Measurements from ENCODE around the gene UST.
"Not testable (repeated sequence)": the region's sequence is repeated elsewhere in the genome, so short reads cannot be mapped to it uniquely, and the experiment has no call there.

The UST gene

GRCh38 chr6:148880742-148881141 is 133.9 kb downstream of the UST start:
- not testable (repeated sequence) for DNase-seq

- DNase-seq: no peak
Observed at GRCh38 chr6:148881593-148882311, 134.9 kb downstream of the UST start.

- peak; percentile 76 for DNase-seq
Observed at GRCh38 chr6:148883270-148883669, 136.4 kb downstream of the UST start.

GRCh38 chr6:148884461-148884860 is 137.6 kb downstream of the UST start:
- DNase-seq: no peak

GRCh38 chr6:148885136-148885865 is 138.5 kb downstream of the UST start:
- DNase-seq: peak; percentile 95

GRCh38 chr6:148885925-148886845 is 139.4 kb downstream of the UST start:
- no peak for DNase-seq

- DNase-seq: no peak
Observed at GRCh38 chr6:148887181-148887580, 140.4 kb downstream of the UST start.

GRCh38 chr6:148888856-148889255 is 142.0 kb downstream of the UST start:
- DNase-seq: no peak

GRCh38 chr6:148890096-148890495 is 143.3 kb downstream of the UST start:
- DNase-seq: no peak

- DNase-seq: no peak
Observed at GRCh38 chr6:148890652-148891404, 144.0 kb downstream of the UST start.

GRCh38 chr6:148891405-148891783 is 144.6 kb downstream of the UST start:
- no peak for DNase-seq

GRCh38 chr6:148892247-148892646 is 145.4 kb downstream of the UST start:
- DNase-seq: peak; percentile 19

GRCh38 chr6:148893073-148893472 is 146.2 kb downstream of the UST start:
- no peak for DNase-seq

GRCh38 chr6:148893481-148893880 is 146.7 kb downstream of the UST start:
- DNase-seq: no peak

GRCh38 chr6:148898376-148899014 is 151.7 kb downstream of the UST start:
- no peak for DNase-seq

- DNase-seq: no peak
Observed at GRCh38 chr6:148904896-148905870, 158.4 kb downstream of the UST start.

- DNase-seq: no peak
Observed at GRCh38 chr6:148905901-148906300, 159.1 kb downstream of the UST start.

- DNase-seq: no peak
Observed at GRCh38 chr6:148906386-148906785, 159.6 kb downstream of the UST start.

GRCh38 chr6:148907573-148907972 is 160.7 kb downstream of the UST start:
- no peak for DNase-seq

- no peak for DNase-seq
Observed at GRCh38 chr6:148912252-148912651, 165.4 kb downstream of the UST start.

GRCh38 chr6:148915810-148916209 is 169.0 kb downstream of the UST start:
- DNase-seq: no peak

Data from MV-4-11 (cell line).